Activated CD4-positive, alpha-beta T cell treated with anti-CD3 and anti-CD28 coated beads, Interleukin-2, amount 50 U/mL, for 4 hours (primary cell): ENCODE data around the gene PSMD9.

Source experiments
- DNase-seq, 2 experiments: peaks; one replicate each; pipeline ENCODE4 v3.0.0-alpha.2; 2020

PSMD9 gene

DNA sequence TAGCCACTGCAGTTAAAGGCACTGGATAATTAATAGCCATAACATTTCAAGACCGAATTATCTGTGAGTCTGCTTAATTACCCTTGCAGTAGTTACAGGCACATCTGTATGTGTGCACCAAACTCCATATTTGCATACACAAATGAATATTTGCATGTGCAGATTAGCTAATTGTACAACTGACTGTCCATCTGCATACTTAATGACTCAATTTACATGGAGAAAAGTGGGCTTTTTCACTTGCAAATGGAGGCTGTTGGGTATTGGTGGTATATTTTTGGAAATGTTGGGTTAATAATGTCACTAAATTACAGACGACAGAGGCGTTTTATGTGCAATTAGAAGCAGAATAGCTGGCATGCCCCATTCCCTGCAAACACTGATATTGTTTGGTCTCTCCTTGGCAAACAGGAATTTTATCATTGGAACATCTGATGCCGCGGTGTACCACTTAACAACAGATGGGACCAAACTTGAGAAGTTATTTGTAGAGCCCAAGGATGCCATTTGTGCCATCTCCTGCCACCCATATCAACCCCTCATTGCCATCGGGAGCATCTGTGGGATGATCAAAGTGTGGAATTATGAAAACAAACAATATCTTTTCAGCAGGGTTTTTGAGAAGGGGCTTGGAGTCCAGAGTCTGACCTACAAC, 69.4 kb downstream of the PSMD9 start:
- DNase-seq, result no peak

- no peak for DNase-seq
These were observed 70.1 kb downstream of the PSMD9 start for GRCh38 chr12:121958541-121959240.

- no peak for DNase-seq
These were observed 72.0 kb downstream of the PSMD9 start for GRCh38 chr12:121960541-121960940.

DNA sequence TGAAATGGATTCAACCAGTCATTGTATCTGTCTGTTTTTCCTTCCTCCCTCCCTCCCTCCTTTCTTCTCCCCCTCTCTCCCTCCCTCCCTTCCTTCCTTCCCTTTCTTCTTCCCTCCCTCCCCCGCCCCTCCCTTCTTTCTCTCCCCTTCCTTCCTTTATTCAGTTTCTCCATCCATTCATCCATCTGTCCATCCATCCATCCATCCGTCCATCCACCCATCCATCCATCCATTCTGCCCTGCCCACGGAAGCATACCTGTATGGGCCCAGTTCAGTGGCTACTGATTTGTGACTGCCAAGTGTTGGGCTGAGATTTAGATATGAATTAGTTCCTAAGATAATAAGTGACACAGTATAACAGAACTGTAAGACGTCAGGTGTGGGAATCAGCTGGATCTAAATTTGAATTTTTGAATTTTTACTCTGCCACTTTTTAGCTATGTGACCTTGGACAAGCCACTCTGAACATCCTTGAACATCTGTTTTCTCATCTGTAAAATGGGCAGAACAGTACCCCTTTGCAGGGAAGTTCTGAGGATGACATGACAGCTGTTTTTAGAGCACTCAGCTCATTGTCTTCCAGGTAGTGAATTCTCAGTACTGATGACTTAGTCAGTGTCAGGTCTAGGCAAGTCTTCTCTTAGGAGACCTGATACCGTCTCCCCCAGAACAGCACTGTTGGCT, 72.7 kb downstream of the PSMD9 start:
- DNase-seq, result no peak

DNA sequence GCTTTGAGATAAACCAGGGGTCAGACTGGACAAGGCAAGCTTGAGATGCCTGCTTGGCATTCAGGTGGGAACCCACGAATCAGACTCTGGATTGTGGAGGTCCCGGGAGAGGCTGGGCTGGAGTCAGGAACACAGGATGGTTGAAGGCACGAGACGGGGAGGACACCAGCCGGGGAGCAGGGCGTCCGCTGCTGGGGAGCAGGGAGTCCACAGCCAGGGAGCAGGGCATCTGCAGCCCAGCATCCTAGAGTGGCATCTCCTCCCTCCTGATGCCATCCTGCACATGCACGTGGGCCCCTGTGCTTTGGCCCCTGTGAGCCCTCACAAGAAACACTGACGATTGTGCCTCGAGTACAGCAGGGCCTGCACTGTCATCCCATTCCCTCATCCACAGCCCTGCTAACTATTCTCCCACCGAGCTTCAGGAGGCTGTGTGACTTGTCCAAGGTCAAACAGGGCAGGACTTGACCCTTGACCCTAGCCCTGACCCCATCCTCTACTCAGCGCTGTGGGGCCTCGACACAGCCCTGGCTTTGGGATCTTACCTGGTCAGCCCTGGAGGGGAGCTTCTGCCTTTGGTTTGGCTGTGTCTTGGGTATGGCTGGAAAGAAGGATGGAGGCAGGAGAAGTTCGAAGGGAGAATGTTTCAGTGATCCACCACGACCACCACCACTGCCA, 74.9 kb downstream of the PSMD9 start:
- DNase-seq, result no peak

- no peak for DNase-seq
These were observed 76.4 kb downstream of the PSMD9 start for GRCh38 chr12:121964813-121965643.

GRCh38 chr12:121966959-121967358, 78.4 kb downstream of the PSMD9 start:
- DNase-seq, result no peak
